HG03095 (cell line): Measurements from ENCODE around the gene KLHL3.
"Not testable (repeated sequence)": the region's sequence is repeated elsewhere in the genome, so short reads cannot be mapped to it uniquely, and the experiment has no call there.

ENCODE experiments used
- ATAC-seq: cut with Tn5 transposase; IDR thresholded peaks from one replicate; pipeline ENCODE4 v1.9.1; 2021; ENCODE audit warnings: moderate library complexity; ENCODE audit not compliant: unreplicated experiment

The KLHL3 gene

DNA sequence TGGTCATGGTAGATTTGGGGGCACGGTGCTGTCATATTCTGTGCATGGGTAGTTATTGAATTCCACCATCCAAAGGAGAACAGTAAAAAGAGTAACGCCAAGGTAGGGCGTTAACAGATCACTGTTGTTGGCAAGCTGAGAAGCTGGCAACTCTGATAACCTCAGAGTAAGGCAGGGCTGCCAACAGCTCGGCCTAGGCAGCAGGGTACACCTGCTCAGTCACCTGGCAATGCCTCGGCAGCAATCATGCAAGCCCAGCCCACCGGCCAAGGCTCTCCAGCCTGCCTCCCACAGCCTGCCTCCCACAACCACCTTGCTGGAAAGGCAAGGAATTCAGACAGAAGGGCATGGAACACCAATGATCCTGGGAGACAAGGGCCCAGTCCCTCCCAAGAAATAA lies 63.9 kb downstream of the KLHL3 start:
- no peak for ATAC-seq

GRCh38 chr5:137669811-137670210 lies 66.1 kb downstream of the KLHL3 start:
- no peak for ATAC-seq

GRCh38 chr5:137668637-137669036 lies 67.3 kb downstream of the KLHL3 start:
- ATAC-seq = no peak

DNA sequence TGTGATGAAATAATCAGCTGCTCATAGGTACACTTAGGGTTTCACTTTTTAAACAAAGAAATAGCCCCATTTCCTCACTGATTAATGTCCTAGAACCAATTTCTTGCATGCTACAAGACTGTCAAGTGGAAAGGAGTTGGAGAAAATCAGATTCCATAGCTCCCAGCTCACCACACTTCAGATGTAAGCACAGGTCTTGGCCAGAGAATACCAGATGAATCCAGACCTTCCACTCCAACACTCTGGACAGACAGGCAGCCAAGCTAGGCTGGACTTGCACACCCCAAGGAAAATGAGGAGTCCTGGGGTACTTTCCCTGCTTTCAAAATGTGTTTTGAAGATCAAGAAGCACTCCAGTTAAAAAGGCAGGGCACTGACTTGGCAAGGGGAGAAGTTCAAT lies 68.5 kb downstream of the KLHL3 start:
- ATAC-seq = no peak

- no peak for ATAC-seq
Observed at GRCh38 chr5:137666901-137667300, 69.0 kb downstream of the KLHL3 start.

- peak; percentile 22 for ATAC-seq
Observed at GRCh38 chr5:137666461-137666850, 69.4 kb downstream of the KLHL3 start.

- ATAC-seq = peak; percentile 97
Observed at GRCh38 chr5:137665678-137666460, 70.0 kb downstream of the KLHL3 start.

DNA sequence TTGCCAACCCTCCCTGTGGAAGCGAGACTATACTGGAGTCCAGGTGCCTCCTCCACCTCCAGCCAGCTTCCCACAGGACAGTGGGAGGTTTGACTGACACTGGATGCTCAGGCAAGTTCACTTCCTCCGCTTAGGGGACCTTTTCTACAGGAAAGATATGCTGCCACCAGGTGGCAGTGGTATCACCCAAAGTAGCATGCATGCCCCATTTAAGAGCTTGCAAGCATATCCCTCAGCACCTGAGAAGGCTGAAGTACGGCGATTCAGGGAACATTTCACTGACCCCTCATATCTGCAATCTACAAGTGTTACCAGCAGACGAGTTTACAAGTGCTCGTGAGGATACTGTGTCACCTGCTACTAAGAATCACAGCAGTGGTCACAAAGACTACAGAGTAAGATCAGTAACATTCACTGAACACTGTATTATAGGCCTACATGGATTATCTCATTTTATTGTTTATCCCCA lies 75.5 kb downstream of the KLHL3 start:
- peak; percentile 80 for ATAC-seq

DNA sequence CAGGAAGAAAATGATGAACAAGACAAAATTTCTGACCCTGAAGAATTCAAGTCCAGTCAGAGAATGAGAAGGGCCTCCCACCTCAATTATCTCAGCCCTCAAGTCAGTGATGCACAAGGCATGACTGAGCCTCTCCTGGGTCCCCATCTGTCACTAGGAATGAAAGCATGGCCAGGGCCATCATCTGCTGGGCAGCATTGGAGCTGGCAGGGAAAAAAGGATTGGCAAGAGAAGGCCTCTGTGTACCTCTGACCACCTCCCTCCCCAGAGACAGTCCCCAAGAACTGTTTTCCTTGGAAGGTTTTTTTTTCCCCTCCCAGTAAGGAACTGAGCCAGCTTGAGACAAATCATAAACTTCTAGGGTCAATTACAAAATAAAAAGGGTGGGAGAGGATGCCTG lies 76.7 kb downstream of the KLHL3 start:
- no peak for ATAC-seq

DNA sequence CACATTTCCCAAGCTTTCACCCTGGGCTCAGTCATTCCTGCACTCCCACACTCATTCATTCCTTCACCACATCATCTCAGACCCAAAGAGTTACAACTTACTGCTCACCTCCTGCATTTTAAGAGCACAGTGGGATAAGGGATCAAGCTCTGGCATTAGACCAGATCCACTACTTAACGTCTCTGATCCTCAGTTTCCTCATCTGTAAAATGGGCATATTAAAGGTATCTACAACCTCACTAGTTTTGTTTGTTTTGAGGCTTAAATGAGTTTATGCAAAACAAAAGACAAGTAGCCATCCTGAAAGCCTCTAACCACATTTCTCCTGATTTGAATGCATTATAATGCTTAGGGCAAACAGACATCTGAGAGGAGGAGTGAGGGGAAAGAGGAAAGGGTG lies 77.6 kb downstream of the KLHL3 start:
- ATAC-seq = no peak

GRCh38 chr5:137657073-137657472 lies 78.8 kb downstream of the KLHL3 start:
- ATAC-seq = no peak

DNA sequence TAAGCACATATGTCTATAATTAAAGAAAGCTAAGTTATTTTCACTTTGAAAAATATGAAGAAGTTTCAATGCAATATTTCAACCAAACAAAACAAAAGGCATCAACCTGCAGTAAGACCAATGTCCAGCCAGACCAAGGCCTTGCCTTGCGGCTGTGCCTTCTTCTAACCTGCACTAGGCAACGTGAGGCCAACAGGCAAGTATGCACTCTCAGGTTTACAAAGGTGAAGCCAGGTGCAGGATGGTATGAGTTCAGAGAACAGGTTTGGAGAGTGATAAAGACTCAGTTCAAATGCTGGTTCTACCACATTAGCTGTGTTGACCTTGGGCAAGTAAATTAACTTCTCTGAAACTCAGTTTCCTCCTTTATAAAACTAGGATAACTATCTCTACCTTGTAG lies 79.3 kb downstream of the KLHL3 start:
- ATAC-seq = no peak

DNA sequence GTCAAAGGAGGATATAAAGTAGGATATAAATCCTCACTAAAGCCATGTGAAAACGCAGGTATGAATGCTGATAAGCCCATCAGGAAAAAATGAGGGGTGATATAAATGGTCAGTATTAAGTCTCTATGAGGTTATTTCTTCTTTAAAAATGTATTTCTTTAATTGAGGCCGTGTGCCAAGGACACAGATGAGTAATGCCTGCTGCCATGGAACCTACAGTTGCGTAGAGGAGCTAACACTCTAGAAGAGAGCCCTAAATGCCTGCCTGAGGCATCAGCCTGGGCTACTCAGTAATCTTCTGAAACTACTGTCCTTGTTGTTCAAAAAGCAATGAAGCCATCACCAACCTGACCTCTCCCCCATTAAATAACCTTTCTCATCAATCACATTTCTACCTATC lies 84.9 kb downstream of the KLHL3 start:
- no peak for ATAC-seq

DNA sequence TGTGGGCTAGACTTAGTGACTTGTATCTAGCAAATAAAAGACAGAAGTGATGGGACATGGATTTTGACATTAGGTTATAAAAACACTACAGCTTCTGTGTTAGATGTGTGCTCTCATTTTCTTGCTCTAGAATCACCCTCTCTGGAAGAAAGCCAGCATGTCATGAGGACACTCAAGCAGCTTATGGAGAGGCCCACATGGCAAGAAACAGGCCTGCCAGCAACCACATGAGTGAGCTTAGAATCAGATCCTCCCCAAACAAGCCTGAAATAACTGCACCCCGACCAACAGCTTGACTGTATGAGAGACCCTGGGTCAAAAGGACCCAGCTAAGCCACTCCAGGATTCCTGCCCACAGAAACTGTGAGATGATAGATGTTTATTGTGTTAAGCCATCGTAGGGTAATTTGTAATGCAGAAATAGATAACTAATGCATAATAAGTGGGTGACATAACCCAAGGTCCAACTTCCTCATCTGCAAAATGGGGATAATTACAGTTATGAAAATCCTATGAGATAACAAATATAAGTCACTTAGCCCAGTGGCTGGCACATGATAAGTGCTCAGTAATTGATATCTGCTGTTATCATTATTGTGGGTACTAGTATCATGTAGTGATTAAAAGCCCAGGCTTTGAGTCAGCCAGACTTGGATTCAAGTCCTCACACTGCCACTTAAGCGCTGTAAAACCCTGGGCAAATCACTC lies 86.5 kb downstream of the KLHL3 start:
- ATAC-seq = no peak

DNA sequence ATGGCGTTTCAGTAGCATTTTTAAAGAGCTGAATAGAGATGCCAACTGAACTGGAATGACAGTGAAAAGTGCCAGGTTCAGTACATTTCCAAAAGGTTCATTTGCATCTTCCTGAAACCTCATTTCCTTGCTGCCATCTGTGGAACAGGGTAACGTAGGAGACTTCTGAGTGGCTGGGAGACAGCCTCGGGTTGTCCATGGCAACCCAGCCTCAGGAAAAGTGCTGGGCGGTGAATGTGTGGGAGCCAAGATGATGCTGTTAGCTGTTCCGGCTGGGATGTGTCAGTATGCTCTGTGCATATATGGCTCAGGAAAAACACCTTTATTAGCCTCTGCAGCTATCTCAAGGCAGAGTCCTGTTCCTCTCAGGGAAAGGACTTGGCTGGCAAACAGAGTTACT lies 87.5 kb downstream of the KLHL3 start:
- ATAC-seq = no peak

GRCh38 chr5:137647401-137647800 lies 88.5 kb downstream of the KLHL3 start:
- ATAC-seq = no peak

- ATAC-seq = no peak
Observed at GRCh38 chr5:137646761-137647160, 89.1 kb downstream of the KLHL3 start.

DNA sequence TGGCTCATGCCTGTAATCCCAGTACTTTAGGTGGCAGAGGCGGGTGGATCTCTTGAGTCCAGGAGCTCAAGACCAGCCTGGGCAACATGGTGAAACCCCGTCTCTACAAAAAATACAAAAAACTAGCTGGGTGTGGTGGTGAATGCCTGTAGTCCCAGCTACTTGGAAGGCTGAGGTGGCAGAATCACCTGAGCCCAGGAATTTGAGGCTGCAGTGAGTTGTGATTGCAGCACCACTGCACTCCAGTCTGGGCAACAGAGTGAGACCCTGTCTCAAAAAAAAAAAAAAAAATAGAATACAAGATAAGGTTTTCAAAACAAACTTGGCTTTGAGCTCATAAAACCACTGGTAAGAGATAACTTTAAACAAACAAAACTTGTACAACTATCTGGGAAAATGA lies 92.8 kb downstream of the KLHL3 start:
- not testable (repeated sequence) for ATAC-seq

GRCh38 chr5:137642091-137642490 lies 93.8 kb downstream of the KLHL3 start:
- no peak for ATAC-seq

DNA sequence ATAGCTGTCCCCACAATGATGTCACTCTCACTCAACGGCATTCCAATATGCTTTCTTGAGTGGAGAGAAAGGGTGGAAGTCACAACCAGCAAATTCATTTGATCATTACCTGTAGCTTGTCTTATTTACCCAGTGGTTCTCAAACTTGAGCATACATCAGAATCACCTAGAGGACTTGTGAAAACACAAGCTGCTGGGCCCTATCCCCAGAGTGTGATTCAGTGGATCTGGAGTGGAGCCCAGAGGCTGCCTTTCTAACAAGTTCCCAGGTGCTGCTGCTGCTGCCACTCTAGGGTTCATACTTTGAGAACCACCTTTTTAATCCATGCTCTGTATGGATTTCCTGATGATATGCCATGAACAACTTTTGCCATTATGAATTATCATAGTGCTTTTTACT lies 94.7 kb downstream of the KLHL3 start:
- no peak for ATAC-seq

DNA sequence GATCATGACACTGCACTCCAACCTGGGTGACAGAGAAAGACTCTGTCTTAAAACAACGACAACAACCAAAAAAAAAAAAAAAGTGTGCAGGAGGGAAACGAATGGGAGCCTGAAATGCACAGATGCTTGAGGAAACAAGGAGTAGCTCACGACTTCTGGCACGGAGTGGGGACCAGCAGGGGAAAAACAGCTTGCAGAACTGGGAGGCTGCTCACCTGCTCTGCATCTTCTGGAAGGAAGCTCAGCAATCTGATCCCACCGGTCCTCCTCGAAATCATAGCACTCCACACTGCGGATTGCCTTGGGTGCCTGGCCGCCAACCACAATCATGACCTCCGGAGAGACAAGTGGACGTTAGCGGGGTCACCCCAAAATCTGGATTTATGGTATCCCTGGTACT lies 96.2 kb downstream of the KLHL3 start:
- no peak for ATAC-seq

DNA sequence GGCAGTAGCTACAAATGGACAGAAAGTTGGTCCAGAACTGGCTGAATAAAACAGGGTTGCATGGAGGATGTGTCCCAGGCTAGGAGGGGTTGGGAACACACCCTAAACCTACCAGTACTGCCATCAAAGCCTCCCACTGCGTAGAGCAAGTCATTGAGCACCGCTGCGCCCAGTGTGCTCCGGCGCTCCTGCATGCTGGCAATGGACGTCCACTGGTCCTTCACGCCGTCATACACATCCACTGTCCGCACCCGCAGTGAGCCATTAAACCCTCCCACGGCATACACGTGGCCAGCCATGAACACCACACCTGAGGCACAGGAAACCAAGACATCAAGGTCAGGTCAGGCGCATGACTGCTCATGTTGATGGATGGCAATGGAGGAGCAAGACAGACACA lies 97.0 kb downstream of the KLHL3 start:
- no peak for ATAC-seq
